GM23338 (cell line): ENCODE data around the gene APOM. TPM values are rescaled to one million over a fixed set of nuclear protein-coding genes. Genes with fewer than 3 reads are reported as not detected.

ENCODE experiments used
- ATAC-seq: fragments of 200-7000 bp; cut with Tn5 transposase; 3 replicates; pipeline ENCODE4 v1.9.1; 2020
- DNase-seq: peaks from one replicate; pipeline ENCODE4 v3.0.0-alpha.2; 2015; ENCODE audit warnings: low spot score
- H2AFZ ChIP-seq: fragments of 200-600 bp; sonication (generic); 2 replicates; pipeline ENCODE4 v1.8.0; 2016; ENCODE audit warnings: antibody characterized with exemption, mild to moderate bottlenecking, moderate library complexity
- H3F3A ChIP-seq: fragments of 200-600 bp; sonication (generic); replicated peaks from 2 replicates; pipeline ENCODE4 v1.8.0; 2017; ENCODE audit warnings: antibody characterized with exemption, mixed run types, low read depth
- H3K27ac ChIP-seq: fragments of 200-600 bp; sonication (generic); 2 replicates; pipeline ENCODE4 v1.6.1; 2016; ENCODE audit warnings: low read depth
- H3K27me3 ChIP-seq: fragments of 200-600 bp; sonication (generic); 2 replicates; pipeline ENCODE4 v1.8.0; 2016; ENCODE audit warnings: mild to moderate bottlenecking, mixed run types, moderate library complexity; ENCODE audit not compliant: insufficient read depth
- H3K36me3 ChIP-seq: fragments of 200-600 bp; sonication (generic); 2 replicates; pipeline ENCODE4 v1.8.0; 2016; ENCODE audit warnings: mild to moderate bottlenecking; ENCODE audit not compliant: insufficient read depth
- H3K4me1 ChIP-seq: fragments of 200-600 bp; sonication (generic); 2 replicates; pipeline ENCODE4 v1.8.0; 2016; ENCODE audit warnings: mild to moderate bottlenecking, moderate library complexity; ENCODE audit not compliant: insufficient read depth
- H3K4me2 ChIP-seq: fragments of 200-600 bp; sonication (generic); 2 replicates; pipeline ENCODE4 v1.7.1; 2017; ENCODE audit warnings: mixed run types
- H3K4me3 ChIP-seq: fragments of 200-600 bp; sonication (generic); 2 replicates; pipeline ENCODE4 v1.6.1; 2016; ENCODE audit warnings: mixed run types
- H3K79me2 ChIP-seq: fragments of 200-600 bp; sonication (generic); replicated peaks from 2 replicates; pipeline ENCODE4 v1.8.0; 2017; ENCODE audit warnings: mild to moderate bottlenecking; ENCODE audit not compliant: insufficient read depth
- H3K9me2 ChIP-seq: fragments of 200-600 bp; sonication (generic); 2 replicates; pipeline ENCODE4 v1.8.0; 2017; ENCODE audit not compliant: insufficient read depth
- H4K20me1 ChIP-seq: fragments of 200-600 bp; sonication (generic); replicated peaks from 2 replicates; pipeline ENCODE4 v1.8.0; 2017; ENCODE audit warnings: mild to moderate bottlenecking; ENCODE audit not compliant: insufficient read depth
- H3K27ac Mint-ChIP-seq: 2 replicates; pipeline ENCODE4 v1.8.0; 2020; ENCODE audit warnings: inconsistent platforms, mild to moderate bottlenecking, moderate library complexity, mixed read lengths
- H3K27me3 Mint-ChIP-seq: 3 replicates; pipeline ENCODE4 v1.8.0; 2022; ENCODE audit warnings: low read depth, mild to moderate bottlenecking, moderate library complexity, mixed read lengths, inconsistent platforms; ENCODE audit not compliant: insufficient read depth, poor library complexity
- H3K36me3 Mint-ChIP-seq: 3 replicates; pipeline ENCODE4 v1.8.0; 2021; ENCODE audit warnings: low read depth, mild to moderate bottlenecking, inconsistent platforms, moderate library complexity, mixed read lengths
- H3K4me1 Mint-ChIP-seq: 3 replicates; pipeline ENCODE4 v1.8.0; 2020; ENCODE audit warnings: mild to moderate bottlenecking, inconsistent platforms, mixed read lengths
- H3K4me3 Mint-ChIP-seq: 3 replicates; pipeline ENCODE4 v1.8.0; 2021; ENCODE audit warnings: moderate library complexity, mild to moderate bottlenecking, inconsistent platforms, mixed read lengths
- H3K9me3 Mint-ChIP-seq: 3 replicates; pipeline ENCODE4 v1.8.0; 2020; ENCODE audit warnings: moderate library complexity, mild to moderate bottlenecking, inconsistent platforms, mixed read lengths
- CREB1 ChIP-seq: fragments of 250-450 bp; sonication (Bioruptor Pico); IDR thresholded peaks from 2 replicates; pipeline ENCODE4 v1.5.0; 2020; ENCODE audit warnings: low read depth, mild to moderate bottlenecking, moderate library complexity
- REST ChIP-seq: IDR thresholded peaks from one replicate; pipeline ENCODE4 v1.6.1; 2018; ENCODE audit warnings: antibody characterized with exemption; ENCODE audit not compliant: unreplicated experiment
- STAT1 ChIP-seq: IDR thresholded peaks from one replicate; pipeline ENCODE4 v1.6.1; 2016; ENCODE audit warnings: antibody characterized with exemption; ENCODE audit not compliant: unreplicated experiment
- ZNF114 ChIP-seq: fragments of 250-450 bp; sonication (Bioruptor Pico); IDR thresholded peaks from 2 replicates; pipeline ENCODE4 v1.5.0; 2020; ENCODE audit warnings: mild to moderate bottlenecking, moderate library complexity
- polyA plus RNA-seq: library from polyadenylated mRNA; unstranded; fragments of >200 nt; fragmentation: Nextera tagmentation; extraction: Ambion mirVana; gene quantifications from 2 replicates; pipeline ENCODE4 v1.2.1, GENCODE V29; 2016
- total RNA-seq: library from RNA; depleted of rRNA; stranded (reverse); fragments of >200 nt; shearing (Covaris generic); gene quantifications from 2 replicates; pipeline ENCODE4 v1.2.3, GENCODE V29; 2014
- TF ChIP-seq, protein P1 (sequence below): fragments of 250-450 bp; sonication (Bioruptor Pico); IDR thresholded peaks from 2 replicates; pipeline ENCODE4 v1.5.0; 2020; ENCODE audit warnings: mild to moderate bottlenecking, moderate library complexity

The APOM gene
- total and polyA plus RNA-seq, 2 experiments from 2014 or later: 1.2 to 10.7 TPM

DNA sequence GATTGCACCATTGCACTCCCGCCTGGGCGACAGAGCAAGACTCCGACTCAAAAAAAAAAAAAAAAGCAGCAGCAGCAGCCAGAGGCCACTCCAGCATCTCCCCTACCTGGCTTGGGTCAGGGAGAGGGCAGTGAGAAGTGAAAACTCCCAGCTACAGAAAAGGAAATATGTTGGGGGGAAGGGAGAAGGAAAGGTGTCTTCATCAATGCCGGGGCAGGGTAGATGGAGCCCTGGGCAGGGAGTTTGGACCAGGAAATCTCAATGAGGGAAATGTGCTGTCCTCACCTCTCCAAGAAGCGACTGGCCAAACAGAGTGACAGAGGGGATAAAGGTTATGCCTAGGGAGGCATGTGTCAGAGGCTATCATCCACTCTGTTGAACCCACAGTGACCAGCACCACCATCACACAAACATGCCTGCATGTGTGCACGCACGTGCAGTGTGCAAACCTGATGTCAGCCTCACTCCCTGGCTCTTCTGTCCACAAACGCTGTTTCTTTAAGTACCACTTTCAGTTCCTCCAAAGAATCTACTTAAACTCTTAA, 41.5 kb upstream of the APOM start:
- Histone ChIP-seq H3K4me1 (peaks cover 28% of the 10 kb centered on the region), H3K27me3 (no peaks in the 10 kb centered on the region), H3K4me3 (no peak overlapping the region), H3K36me3 (no peaks in the 10 kb centered on the region), H3K9me2 (no peaks in the 10 kb centered on the region), H4K20me1 (no peaks in the 10 kb centered on the region), H3F3A (no peaks in the 10 kb centered on the region), H3K79me2 (no peaks in the 10 kb centered on the region; the same call in 1 of the 2 replicates), H3K27ac (no peak overlapping the region), H3K4me2 (peak overlapping the region; percentile 65; the same call in 1 of the 2 replicates), H2AFZ (peak overlapping the region; percentile 32; the same call in 1 of the 2 replicates)
- Mint-ChIP-seq H3K9me3 (no peaks in the 10 kb centered on the region), H3K27me3 (peaks cover 9% of the 10 kb centered on the region), H3K4me3 (no peak overlapping the region; the same call in 2 of the 3 replicates), H3K36me3 (peaks cover 2% of the 10 kb centered on the region; the same call in 1 of the 3 replicates), H3K27ac (no peak overlapping the region), H3K4me1 (peaks cover 31% of the 10 kb centered on the region)
- TF ChIP-seq, protein P1, sequence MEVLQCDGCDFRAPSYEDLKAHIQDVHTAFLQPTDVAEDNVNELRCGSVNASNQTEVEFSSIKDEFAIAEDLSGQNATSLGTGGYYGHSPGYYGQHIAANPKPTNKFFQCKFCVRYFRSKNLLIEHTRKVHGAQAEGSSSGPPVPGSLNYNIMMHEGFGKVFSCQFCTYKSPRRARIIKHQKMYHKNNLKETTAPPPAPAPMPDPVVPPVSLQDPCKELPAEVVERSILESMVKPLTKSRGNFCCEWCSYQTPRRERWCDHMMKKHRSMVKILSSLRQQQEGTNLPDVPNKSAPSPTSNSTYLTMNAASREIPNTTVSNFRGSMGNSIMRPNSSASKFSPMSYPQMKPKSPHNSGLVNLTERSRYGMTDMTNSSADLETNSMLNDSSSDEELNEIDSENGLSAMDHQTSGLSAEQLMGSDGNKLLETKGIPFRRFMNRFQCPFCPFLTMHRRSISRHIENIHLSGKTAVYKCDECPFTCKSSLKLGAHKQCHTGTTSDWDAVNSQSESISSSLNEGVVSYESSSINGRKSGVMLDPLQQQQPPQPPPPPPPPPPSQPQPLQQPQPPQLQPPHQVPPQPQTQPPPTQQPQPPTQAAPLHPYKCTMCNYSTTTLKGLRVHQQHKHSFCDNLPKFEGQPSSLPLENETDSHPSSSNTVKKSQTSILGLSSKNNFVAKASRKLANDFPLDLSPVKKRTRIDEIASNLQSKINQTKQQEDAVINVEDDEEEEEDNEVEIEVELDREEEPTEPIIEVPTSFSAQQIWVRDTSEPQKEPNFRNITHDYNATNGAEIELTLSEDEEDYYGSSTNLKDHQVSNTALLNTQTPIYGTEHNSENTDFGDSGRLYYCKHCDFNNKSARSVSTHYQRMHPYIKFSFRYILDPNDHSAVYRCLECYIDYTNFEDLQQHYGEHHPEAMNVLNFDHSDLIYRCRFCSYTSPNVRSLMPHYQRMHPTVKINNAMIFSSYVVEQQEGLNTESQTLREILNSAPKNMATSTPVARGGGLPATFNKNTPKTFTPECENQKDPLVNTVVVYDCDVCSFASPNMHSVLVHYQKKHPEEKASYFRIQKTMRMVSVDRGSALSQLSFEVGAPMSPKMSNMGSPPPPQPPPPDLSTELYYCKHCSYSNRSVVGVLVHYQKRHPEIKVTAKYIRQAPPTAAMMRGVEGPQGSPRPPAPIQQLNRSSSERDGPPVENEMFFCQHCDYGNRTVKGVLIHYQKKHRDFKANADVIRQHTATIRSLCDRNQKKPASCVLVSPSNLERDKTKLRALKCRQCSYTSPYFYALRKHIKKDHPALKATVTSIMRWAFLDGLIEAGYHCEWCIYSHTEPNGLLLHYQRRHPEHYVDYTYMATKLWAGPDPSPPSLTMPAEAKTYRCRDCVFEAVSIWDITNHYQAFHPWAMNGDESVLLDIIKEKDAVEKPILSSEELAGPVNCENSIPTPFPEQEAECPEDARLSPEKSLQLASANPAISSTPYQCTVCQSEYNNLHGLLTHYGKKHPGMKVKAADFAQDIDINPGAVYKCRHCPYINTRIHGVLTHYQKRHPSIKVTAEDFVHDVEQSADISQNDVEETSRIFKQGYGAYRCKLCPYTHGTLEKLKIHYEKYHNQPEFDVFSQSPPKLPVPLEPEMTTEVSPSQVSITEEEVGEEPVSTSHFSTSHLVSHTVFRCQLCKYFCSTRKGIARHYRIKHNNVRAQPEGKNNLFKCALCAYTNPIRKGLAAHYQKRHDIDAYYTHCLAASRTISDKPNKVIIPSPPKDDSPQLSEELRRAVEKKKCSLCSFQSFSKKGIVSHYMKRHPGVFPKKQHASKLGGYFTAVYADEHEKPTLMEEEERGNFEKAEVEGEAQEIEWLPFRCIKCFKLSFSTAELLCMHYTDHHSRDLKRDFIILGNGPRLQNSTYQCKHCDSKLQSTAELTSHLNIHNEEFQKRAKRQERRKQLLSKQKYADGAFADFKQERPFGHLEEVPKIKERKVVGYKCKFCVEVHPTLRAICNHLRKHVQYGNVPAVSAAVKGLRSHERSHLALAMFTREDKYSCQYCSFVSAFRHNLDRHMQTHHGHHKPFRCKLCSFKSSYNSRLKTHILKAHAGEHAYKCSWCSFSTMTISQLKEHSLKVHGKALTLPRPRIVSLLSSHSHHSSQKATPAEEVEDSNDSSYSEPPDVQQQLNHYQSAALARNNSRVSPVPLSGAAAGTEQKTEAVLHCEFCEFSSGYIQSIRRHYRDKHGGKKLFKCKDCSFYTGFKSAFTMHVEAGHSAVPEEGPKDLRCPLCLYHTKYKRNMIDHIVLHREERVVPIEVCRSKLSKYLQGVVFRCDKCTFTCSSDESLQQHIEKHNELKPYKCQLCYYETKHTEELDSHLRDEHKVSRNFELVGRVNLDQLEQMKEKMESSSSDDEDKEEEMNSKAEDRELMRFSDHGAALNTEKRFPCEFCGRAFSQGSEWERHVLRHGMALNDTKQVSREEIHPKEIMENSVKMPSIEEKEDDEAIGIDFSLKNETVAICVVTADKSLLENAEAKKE (CRISPR knock-in tag): no peak
- TF ChIP-seq REST (no peak), CREB1 (CRISPR knock-in tag) (no peak), STAT1 (no peak), ZNF114 (CRISPR knock-in tag) (no peak)
- DNase-seq (no peak), ATAC-seq (no peak)
